TTC549 (cell line): ENCODE data around the gene AMIGO3.
"Not testable (repeated sequence)": the region's sequence is repeated elsewhere in the genome, so short reads cannot be mapped to it uniquely, and the experiment has no call there.

ENCODE experiments used
- FAIRE-seq: peaks from 2 replicates; lab custom pipeline; 2012; peaks lifted over from hg19 to GRCh38; lab: Jason Lieb, UNC

Gene AMIGO3

GRCh38 chr3:49688338-49689045 is 31.0 kb downstream of the AMIGO3 start:
- FAIRE-seq: not testable (repeated sequence)

GRCh38 chr3:49687424-49687795 is 32.1 kb downstream of the AMIGO3 start:
- FAIRE-seq: not testable (repeated sequence)

GRCh38 chr3:49686769-49687423 is 32.6 kb downstream of the AMIGO3 start:
- not testable (repeated sequence) for FAIRE-seq

- FAIRE-seq: not testable (repeated sequence)
These were observed 33.1 kb downstream of the AMIGO3 start for GRCh38 chr3:49686346-49686745.

- not testable (repeated sequence) for FAIRE-seq
These were observed 33.6 kb downstream of the AMIGO3 start for GRCh38 chr3:49685846-49686245.

GRCh38 chr3:49685103-49685502 is 34.4 kb downstream of the AMIGO3 start:
- FAIRE-seq: not testable (repeated sequence)

GRCh38 chr3:49684453-49684852 is 35.0 kb downstream of the AMIGO3 start:
- not testable (repeated sequence) for FAIRE-seq

- no peak for FAIRE-seq
These were observed 36.3 kb downstream of the AMIGO3 start for GRCh38 chr3:49683162-49683561.

GRCh38 chr3:49681543-49681942 is 37.9 kb downstream of the AMIGO3 start:
- FAIRE-seq: no peak

GRCh38 chr3:49681232-49681522 is 38.3 kb downstream of the AMIGO3 start:
- FAIRE-seq: no peak

GRCh38 chr3:49680493-49681231 is 38.8 kb downstream of the AMIGO3 start:
- no peak for FAIRE-seq

- FAIRE-seq: no peak
These were observed 43.6 kb downstream of the AMIGO3 start for GRCh38 chr3:49675912-49676311.

GRCh38 chr3:49674497-49674983 is 44.9 kb downstream of the AMIGO3 start:
- FAIRE-seq: no peak

- peak; percentile 79 for FAIRE-seq
These were observed 45.6 kb downstream of the AMIGO3 start, which contains the start of gene APEH for GRCh38 chr3:49673715-49674496. APEH (plus strand) TSS chr3:49674351; CDS start chr3:49674402, 51 bp downstream.

- FAIRE-seq: no peak
These were observed 46.3 kb downstream of the AMIGO3 start for GRCh38 chr3:49673121-49673714.

- FAIRE-seq: peak; percentile 5
These were observed 47.9 kb downstream of the AMIGO3 start for GRCh38 chr3:49671291-49672288.

- no peak for FAIRE-seq
These were observed 48.6 kb downstream of the AMIGO3 start for GRCh38 chr3:49670940-49671290.

- no peak for FAIRE-seq
These were observed 50.1 kb downstream of the AMIGO3 start for GRCh38 chr3:49669352-49669751.

GRCh38 chr3:49668861-49669260 is 50.6 kb downstream of the AMIGO3 start:
- no peak for FAIRE-seq

- FAIRE-seq: no peak
These were observed 51.1 kb downstream of the AMIGO3 start for GRCh38 chr3:49668414-49668797.
